ENCODE data around the gene SYS1.

SYS1 gene

DNA sequence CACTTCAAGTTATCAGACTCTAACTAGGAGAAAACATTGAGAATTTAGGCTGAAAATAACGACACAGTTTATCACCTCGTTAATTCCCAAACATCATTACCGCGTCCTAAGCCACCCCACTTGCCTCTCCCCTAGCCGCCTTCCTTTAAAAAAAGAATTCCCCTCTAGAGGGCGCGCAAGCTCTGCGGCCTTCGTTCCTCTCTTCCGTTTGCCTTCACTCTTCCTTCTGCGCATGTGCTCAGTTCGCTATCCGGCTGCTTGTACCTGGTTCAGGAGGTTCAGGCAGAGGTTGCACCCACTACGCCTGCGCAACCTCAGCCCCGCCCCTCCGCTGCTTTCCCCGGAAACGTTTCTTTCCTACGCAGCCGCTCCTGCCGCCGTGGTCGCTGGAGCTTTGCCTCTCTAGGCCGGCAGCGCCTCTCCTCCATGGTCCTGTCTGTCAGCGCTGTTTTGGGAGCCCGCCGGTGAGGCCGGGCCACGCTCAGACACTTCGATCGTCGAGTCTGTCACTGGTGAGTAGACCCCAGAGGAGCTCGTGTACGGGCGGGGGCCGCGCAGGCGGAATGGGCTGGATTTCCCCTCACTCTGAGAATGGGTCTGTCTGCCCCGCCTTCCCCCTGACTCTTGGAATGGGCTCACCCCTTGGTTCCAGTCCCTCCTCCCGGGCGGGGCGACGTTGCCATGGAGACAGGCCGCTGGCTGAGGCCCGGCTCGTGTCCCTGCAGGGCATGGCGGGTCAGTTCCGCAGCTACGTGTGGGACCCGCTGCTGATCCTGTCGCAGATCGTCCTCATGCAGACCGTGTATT, at the start of gene SYS1:
Gene SYS1 (plus strand): TSS at position 353 of the 807 bp plus-strand sequence. CDS start 376 bp downstream, at position 729.
- DNase-seq = peak; percentile 99

DNA sequence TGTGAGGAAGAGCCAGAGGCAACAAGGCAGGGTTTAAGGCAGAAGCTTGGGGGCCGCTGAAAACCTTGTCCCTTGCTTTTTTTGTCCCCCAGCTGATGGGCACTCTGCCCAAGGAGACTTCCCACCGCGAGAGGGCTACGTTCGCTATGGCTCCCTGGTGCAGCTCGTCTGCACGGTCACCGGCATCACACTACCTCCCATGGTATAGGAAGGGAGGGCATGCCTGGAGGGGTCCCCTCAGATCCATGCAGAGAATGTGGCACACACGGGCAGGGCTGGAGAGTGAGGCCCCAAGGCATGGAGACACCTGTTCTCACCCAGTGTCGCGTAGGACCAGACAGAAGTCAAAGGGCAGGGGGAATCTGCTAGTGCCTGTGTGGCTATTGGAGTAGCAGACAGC, 49.0 kb upstream of the SYS1 start:
- DNase-seq = no peak

DNA sequence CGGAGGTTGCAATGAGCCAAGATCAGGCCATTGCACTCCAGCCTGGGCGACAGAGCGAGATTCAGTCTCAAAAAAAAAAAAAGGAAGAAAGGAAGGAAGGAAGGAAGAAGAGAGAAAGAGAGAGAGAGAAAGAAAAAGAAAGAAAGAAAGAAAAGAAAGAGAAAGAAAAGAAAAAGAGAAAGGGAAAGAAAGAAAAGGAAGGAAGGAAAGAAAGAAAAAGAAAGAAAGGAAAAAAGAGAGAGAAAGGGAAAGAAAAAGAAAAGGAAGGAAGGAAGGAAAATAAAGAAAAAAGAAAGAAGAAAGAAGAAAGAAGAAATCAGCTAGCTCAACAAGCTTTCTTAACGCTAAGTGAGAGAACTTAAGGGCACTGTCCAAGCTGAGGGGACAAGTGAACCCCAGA, 47.3 kb upstream of the SYS1 start:
- DNase-seq = no peak

DNA sequence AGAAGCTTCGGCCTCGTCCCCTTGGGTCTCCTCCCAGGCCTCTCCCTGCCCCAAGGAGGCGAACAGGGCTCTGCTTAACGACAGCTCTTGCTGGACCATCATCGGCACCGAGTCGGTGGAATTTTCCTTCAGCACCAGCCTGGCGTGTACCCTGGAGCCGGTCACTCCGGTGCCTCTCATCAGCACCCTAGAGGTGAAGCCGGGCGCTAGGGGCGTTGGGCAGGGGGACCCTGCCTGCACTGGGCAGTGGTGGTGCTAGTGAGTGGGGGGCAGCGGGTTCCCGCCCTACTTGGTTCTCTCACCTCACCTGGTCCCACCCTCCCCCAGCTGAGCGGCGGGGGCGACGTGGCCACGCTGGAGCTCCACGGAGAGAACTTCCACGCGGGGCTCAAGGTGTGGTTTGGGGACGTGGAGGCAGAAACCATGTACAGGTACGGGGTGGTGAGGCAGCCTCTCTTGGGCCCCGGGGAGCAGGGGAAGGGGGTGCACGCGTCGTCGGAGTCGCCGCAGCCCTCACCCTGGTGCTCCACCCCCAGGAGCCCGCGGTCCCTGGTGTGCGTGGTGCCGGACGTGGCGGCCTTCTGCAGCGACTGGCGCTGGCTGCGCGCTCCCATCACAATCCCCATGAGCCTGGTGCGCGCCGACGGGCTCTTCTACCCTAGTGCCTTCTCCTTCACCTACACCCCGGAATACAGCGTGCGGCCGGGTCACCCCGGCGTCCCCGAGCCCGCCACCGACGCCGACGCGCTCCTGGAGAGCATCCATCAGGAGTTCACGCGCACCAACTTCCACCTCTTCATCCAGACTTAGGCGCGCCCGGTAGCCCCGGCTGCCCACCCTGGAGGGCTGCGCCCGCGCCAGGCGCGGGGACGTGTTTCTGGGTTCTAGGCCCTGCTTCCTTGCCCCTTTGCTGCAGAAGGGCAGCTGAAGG, 46.5 kb upstream of the SYS1 start:
- no peak for DNase-seq

DNA sequence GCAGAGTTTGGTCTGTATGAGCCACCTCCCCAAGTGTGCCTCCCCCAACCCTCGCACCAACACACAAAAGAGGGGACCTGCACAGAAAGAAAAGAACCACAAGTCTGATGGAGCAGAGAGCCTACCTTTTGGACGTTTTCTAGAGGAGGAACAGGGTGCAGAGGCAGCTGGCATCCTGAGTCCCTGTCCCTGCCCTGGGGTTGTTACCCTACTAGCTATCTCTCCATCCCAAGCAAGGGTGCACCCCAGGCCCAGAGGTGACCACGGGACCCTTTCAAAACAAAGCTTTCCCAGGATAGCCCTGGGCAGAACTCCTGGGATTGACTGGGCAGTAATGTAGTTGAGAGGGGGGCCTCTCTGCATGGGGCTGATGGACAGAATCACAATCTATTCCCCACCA, 45.1 kb upstream of the SYS1 start:
- DNase-seq = no peak

DNA sequence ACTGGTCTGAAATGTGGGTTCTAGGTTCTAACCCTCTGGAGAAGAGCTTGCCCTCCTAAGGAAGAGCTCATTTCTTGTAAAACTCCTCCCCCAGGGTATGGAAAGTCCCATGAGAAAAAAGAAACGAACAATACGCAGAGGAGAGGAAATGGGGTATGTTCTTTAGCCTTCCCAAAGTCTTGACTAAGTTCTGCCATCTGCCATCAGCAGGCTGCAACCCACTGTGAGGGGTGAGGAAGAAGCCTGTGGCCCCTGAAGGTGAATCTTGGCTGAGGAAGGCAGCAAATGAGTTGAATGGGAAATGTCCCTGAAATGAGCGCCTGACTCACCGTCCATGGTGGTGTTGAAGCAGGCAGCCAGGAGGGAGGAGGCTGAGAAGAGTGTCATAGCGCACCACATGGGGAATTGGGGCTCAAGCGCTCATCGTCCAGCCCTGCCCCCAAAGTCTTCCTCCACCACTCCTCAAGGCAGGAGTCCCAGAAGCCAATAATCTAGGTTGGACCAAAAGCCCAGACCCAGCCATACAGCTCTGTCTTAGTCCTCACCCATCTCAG, 44.5 kb upstream of the SYS1 start:
- DNase-seq = peak; percentile 24

DNA sequence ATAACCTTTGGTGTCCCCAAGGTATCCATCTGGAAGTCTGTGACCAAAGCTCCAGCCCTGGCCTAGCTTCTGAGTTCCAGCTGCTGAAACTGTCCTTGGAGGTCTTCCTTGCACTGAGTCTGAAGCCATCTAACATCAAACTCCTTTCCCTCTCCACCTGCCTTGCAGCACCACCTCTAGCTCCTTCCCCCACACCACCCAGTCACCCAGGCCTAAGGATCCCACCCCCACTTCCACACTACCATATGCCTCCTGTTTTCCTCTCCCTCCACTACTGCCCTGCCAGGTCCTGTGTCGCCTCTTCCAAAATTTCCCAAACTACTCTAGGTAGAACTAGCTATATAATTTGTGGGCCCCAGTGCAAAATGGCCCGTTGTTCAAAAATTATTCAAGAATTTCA, 44.0 kb upstream of the SYS1 start:
- DNase-seq = no peak

DNA sequence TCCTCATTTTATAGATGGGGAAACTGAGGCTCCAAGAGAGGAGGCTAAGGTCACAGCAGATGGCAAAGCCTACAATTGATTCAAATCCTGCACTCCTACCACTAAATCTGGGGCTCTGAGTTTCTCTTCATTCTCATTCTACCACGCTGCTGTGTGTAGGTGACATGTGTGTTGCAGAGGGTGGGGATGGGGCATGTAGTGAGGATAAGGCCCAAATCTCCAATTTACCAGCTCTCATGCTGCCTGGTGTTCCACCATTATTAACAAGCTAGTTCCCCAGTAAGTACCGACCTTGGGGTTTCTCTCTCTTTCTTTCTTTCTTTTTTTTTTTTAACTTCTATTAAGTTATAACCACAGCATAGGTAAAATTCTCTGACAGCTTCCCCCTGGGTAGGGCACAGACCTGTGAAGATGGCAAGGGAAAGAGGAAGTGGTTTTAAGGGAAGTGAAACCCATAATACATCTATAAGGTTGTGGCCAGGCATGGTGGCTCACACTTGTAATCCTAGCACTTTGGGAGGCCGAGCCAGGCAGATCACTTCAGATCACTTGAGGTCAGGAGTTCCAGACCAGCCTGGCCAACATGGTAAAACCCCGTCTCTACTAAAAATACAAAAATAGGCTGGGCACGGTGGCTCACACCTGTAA, 41.9 kb upstream of the SYS1 start:
- DNase-seq = peak; percentile 60

DNA sequence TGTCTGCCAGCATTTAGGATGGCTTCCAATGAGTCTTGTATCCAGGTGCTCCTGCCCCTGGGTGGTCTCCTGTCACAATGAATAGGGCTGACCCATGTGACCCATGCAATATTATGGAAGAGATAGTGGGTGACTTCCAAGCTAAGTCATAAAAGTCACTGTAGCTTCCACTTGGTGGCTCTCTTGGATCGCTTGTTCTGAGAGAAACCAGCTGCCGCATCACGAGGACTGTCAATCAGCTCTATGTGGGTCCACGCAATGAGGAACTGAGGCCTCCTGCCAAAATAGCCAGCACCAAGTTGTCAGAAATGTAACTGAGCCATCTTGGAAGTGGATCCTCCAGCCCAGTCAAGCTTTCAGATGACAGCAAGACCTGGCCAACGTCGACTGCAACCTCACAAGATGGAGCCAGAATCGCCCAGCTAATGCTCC, 40.0 kb upstream of the SYS1 start:
- peak; percentile 13 for DNase-seq

DNA sequence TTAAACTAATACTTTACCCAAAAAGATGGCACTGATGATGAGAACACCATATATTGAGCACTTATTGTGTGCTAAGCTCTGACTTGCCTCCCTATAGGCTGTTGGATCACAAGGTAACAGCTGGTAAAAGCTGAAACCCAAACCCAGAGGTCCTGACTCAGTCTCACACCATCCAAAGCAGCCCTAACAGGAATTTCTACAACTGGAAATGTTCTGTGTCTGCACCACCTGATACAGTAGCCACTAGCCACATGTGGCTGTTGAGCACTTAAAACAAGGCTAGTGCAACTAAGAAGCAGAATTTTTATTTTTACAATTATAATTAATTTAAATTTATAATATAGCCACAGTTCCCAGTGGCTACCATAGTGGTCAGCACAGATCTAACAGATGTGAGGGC, 39.2 kb upstream of the SYS1 start:
- no peak for DNase-seq

DNA sequence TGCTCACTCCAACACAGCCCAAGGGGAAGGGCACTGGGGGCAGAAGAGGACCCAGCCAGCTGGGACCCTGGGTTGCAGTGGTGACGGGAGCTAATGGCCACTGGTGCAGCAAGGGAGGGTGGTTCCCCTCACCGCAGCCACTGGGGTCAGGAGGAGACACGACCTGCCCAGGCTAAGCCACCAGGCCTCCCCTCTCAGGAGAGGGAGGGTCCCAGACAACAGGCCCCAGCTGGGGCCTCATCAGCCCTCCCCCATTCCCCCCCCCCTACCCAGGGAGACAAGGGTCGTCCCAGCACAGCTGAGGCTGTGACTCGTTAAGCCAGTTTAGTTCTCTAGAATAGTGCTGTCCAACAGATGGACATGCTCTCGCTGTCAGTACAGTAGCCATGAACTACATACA, 37.6 kb upstream of the SYS1 start:
- DNase-seq = no peak

DNA sequence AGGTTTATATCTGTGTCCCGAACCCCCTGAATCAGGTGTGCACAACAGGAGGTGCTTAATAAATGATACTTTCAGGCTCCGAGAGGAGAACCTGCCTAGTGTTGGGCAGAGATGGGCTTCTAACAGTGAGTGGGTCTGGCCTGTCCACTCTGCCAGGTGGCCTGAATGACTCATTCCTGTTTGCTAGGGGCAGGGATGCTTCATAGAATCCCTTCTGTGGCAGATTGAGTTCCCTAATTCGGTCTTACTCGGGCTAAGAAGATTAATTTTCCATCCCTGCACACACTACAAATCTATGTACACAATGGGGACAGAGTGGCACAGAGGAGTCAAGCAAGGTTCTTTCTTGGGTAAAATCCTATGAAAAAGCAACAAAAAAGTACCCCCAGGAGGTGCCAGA, 34.5 kb upstream of the SYS1 start:
- no peak for DNase-seq

DNA sequence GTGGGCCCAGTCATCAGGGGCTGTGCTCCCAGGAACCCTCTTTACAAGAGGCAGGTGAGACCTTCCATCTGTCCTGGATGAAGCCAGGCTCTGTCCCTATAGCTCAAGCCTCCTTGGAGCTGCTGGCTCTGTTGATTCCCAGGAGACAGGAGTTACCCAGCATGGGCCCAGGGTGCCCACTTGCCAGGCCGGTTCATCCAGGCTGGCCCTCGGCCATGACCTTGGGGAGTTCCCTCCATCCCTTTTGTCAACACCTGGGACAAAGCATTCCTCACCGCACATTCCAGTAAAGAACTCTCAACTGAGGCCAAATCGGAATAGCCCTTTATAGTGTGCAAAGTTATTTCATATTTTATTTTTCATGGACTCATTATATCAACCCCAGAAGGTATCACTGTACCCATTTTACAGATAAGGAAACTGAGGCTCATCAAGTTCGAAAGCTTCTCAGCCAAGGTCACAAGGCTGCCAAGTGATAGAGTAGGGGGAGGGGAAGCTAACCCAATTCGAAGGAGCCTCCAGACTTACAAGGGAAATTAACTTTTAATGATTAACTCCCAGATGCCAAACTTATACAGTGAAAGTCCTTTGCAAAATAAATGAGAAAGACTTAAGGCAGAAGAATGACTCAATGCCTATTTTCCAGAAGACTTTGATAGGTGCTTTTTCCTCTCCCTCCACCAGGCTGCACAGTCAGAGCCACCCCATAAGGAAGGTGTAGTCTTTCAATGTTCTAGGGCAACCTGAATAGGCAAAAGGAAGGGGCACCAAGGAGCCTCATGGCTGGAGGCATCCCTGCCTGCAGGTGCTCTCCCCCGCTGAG, 33.2 kb upstream of the SYS1 start:
- DNase-seq = no peak

DNA sequence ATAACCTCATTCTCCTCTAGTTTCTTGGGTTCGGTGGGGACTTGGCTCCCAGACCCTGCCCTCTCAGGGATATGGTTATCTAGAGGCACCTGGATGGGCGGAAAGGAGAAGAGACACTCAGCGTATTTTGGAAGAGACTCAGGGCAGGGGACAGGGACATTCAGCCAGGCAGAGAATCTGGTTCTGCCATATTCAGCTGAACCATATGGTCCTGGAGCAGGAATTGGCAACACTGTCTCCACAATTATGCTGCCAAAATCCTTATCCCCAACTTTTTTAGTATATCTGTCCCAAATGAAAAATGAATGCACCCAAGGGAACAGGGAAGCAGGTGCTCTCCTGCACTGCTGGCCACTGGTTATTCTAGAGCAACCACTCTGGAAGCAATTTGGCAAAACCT, 32.5 kb upstream of the SYS1 start:
- no peak for DNase-seq

DNA sequence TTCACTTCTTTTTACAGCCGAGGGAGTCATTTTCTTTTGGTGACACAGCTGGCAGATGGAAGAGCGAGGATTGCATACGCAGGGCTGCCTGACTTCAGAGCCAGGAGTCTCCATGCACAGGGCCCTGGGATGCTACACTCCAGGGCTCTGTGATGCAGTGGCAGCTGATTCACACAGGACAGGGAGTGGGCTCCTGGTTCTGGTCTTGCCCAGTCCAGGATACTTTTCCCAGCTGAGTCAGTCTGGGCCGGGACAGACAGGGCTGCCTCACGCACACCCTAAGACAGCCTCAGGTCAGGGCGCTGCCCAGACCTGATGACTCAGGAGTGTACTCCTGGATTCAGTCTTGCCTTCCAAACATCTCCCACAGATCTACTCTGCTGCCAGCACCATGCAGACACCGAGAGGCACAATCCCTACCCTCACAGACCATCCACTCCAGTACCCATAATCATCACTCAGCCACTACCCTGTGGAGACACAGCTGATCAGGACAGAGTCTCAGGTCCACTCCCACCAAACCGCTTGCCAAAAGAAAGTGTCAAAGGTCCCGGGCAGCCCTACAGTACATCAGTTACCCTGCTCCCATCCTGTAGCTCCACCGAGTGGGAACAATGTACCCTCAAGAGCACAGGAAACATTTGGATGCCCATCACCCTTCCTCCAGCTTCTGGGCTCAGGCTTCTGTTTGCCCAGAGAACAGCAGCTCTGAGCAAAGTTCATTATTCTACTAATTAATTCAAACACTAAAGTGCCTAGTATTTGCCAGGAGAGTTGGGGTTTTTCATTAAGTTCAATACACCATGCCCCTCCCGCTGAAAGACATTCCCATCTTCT, 26.2 kb upstream of the SYS1 start:
- no peak for DNase-seq

DNA sequence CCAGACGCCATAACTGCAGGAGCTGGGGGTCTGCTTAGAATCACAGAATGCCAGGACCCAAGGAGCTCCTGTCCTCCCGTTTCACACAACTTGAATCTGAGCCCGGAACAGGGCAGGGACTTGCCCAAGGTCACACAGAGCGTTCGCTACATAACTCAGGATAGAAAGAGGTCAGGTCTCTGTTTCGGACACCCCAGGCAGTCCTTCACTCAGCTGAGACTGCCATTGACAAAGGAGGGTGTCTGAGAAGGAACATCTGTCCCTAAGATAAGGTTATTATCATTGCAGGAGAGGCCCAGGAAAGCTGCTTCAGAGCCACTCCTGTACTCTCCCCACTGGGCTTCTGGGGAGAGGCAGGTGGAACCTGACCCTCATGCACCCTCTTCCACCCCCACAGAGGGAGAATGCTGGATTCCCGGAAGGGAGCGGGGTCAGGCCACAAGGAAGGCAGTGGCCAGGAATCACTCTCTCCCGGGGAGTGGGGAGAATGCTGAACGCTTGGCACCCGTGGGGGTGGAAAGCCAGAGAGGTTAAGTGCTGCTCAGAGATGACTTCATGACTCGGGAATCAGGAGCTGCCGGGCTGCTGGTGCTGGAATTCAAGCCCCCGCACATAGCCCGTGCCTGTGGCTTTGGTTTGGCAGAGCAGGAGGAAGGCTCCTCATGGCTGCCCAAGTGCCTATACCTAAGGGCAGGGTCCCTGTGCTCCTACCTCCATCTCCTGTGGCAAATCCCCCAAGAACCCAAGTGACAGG, 25.4 kb upstream of the SYS1 start:
- DNase-seq = no peak

DNA sequence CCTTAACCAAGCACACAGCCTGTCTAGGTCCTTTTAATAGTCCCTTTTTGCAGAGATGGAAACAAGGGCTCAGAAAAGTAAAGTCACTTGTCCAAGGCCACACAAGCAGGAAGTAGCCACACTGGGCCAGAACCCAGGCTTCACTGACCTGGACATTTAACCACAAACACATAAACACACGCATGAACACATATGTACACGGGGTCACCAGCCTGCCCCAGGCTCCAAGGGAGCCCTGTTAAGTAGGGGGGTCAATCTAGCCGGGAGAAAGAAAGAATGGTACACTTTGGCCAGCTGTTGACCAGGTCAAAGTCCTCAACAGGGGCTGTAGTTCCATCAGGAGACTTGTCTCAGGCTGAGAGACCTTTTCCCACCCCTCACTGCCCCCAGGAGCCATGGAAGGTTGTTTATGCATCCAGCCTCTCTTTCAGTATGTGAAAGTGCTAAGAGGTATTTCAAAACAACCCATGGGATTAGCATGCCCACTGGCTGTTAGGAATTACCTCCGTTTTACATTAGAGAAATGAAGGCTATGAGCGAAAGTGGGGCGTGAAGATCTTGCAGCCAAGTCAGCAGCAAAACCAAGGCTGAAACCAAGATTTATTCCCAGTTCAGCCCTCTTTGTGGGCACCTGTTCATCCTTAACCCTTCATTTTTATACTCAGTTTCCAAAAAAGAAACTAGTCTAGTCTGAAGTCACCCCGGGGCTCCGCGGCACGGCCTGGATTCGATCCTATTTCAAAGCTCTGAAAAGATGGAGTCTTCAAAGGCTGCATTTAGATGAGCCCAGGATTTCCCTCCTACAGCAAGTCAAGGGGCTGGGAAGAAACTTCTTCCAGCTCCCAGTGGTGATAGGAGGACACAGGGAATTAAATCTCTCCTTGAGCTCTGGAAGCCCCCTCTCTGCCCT, 24.6 kb upstream of the SYS1 start:
- no peak for DNase-seq

DNA sequence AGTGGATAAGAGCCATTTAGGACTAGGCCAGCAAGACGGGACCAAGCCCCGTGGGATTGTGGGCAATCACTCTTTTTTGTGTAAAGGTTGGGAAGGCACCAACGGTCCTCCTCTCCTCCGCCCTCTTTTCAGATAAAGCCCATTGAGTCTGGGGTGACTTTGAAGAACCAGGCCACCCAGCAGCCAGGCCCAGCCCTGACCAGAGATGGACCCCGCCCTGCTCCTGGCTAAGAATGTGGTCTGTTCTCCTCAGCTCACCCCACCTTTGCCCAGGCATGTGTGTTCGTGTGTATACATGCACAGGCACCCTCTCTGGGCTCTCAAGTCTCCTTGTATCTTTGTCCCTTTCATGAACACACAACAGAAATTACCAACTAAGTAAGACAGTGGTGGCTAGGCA, 23.9 kb upstream of the SYS1 start:
- no peak for DNase-seq

DNA sequence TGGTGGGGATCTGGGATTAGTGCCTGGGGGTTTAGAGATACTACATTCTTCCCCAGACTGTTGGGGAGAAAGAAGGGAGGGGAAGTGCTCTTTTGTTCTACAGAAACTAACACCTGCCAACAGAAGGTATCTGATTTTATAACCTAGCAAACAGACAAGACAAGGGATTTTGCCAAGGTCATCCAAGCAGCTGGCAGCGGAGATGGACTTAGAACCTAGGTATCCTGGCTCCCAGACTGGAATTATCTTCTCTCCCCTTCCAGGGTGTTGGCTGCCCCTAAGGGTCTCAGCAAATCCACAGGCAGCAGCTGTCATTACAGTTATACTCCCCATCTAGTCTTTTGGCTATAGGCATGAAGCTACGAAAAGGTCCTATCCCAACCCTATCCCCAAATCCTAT, 23.2 kb upstream of the SYS1 start:
- DNase-seq = no peak
